Stomach (tissue), 4 donors: Measurements from ENCODE around the gene HIPK4.

Experiments
- POLR2A ChIP-seq, 4 donors: fragments of 450-650 bp; IDR thresholded peaks; one replicate each; pipeline ENCODE4 v1.6.1; 2016; ENCODE audit warnings: antibody characterized with exemption in 4 of 4, control low read depth in 2 of 4, mild to moderate bottlenecking in 1 of 4, moderate library complexity in 1 of 4
- TF ChIP-seq, protein P1 (sequence below), 7 experiments: fragments of 450-650 bp in 4 of 7; fragments of 200-600 bp in 3 of 7; sonication (generic) in 3 of 7; IDR thresholded peaks; one replicate each; pipeline ENCODE4 v1.5.1; 2016 to 2019; ENCODE audit warnings: antibody characterized with exemption in 7 of 7, control low read depth in 2 of 7, mild to moderate bottlenecking in 1 of 7

DNA sequence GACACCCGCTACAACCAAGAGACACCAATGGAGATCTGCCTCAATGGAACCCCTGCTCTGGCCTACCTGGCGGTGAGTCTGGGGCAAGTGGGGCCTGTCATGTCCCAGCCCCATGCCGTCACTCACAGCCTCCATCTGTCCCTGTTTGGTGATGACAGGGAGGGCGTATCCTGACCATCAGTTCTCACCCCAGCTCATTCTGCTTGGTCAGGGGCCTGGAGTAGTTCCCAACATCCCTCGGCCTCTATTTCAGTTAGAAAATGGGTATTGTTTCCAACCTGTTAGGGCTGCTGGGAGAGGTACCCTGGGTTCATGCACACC, 18.2 kb downstream of the HIPK4 start:
- TF ChIP-seq, protein P1, sequence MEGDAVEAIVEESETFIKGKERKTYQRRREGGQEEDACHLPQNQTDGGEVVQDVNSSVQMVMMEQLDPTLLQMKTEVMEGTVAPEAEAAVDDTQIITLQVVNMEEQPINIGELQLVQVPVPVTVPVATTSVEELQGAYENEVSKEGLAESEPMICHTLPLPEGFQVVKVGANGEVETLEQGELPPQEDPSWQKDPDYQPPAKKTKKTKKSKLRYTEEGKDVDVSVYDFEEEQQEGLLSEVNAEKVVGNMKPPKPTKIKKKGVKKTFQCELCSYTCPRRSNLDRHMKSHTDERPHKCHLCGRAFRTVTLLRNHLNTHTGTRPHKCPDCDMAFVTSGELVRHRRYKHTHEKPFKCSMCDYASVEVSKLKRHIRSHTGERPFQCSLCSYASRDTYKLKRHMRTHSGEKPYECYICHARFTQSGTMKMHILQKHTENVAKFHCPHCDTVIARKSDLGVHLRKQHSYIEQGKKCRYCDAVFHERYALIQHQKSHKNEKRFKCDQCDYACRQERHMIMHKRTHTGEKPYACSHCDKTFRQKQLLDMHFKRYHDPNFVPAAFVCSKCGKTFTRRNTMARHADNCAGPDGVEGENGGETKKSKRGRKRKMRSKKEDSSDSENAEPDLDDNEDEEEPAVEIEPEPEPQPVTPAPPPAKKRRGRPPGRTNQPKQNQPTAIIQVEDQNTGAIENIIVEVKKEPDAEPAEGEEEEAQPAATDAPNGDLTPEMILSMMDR (IDR thresholded peaks at IDR 0.05), result no peak
- no peak for TF ChIP-seq POLR2A (IDR thresholded peaks at IDR 0.05)
